Activated naive CD8-positive, alpha-beta T cell treated with anti-CD3 and anti-CD28 coated beads for 36 hours (primary cell): ENCODE data around the gene ADAMTS14. TPM values are rescaled to one million over a fixed set of nuclear protein-coding genes. Genes with fewer than 3 reads are reported as not detected.
A peak's percentile ranks its signal among the peaks of the same experiment; 100 is the strongest.

Experiments
- DNase-seq: peaks from one replicate; pipeline ENCODE4 v3.0.0; 2021
- H3K27ac Mint-ChIP-seq: one replicate; pipeline ENCODE4 v1.8.0; 2022; ENCODE audit warnings: mild to moderate bottlenecking, moderate library complexity, mixed read lengths
- H3K27me3 Mint-ChIP-seq: one replicate; pipeline ENCODE4 v1.8.0; 2022; ENCODE audit warnings: mild to moderate bottlenecking, mixed read lengths
- H3K36me3 Mint-ChIP-seq: one replicate; pipeline ENCODE4 v1.8.0; 2021; ENCODE audit warnings: mild to moderate bottlenecking, mixed read lengths
- H3K4me1 Mint-ChIP-seq: one replicate; pipeline ENCODE4 v1.8.0; 2021; ENCODE audit warnings: mixed read lengths
- H3K4me3 Mint-ChIP-seq: one replicate; pipeline ENCODE4 v1.8.0; 2022; ENCODE audit warnings: mild to moderate bottlenecking, moderate library complexity, mixed read lengths
- H3K9me3 Mint-ChIP-seq: one replicate; pipeline ENCODE4 v1.8.0; 2022; ENCODE audit warnings: mixed read lengths
- total RNA-seq, 2 experiments: library from RNA; stranded (reverse); gene quantifications; one replicate each; pipeline ENCODE4 v1.2.3, GENCODE V29; 2021

The ADAMTS14 gene
- total RNA-seq, 2 experiments from 2014 or later: 0.06 to 0.10 TPM

GRCh38 chr10:70738006-70738760 is 65.9 kb downstream of the ADAMTS14 start:
- Mint-ChIP-seq H3K36me3 (no peaks in the 10 kb centered on the region), H3K9me3 (no peaks in the 10 kb centered on the region), H3K4me1 (peaks cover 6% of the 10 kb centered on the region), H3K27me3 (no peaks in the 10 kb centered on the region), H3K4me3 (no peak overlapping the region), H3K27ac (no peak overlapping the region)
- DNase-seq: no peak

GRCh38 chr10:70738761-70739121 is 66.4 kb downstream of the ADAMTS14 start:
- no peak overlapping the region for H3K27ac Mint-ChIP-seq
- no peaks in the 10 kb centered on the region for H3K9me3 Mint-ChIP-seq
- no peaks in the 10 kb centered on the region for H3K36me3 Mint-ChIP-seq
- DNase-seq: no peak
- no peak overlapping the region for H3K4me3 Mint-ChIP-seq
- peaks cover 6% of the 10 kb centered on the region for H3K4me1 Mint-ChIP-seq
- H3K27me3 Mint-ChIP-seq: no peaks in the 10 kb centered on the region

GRCh38 chr10:70740406-70741288 is 68.3 kb downstream of the ADAMTS14 start:
- no peak overlapping the region for H3K27ac Mint-ChIP-seq
- H3K4me3 Mint-ChIP-seq: no peak overlapping the region
- no peak for DNase-seq
- H3K36me3 Mint-ChIP-seq: no peaks in the 10 kb centered on the region
- H3K4me1 Mint-ChIP-seq: peaks cover 6% of the 10 kb centered on the region
- no peaks in the 10 kb centered on the region for H3K9me3 Mint-ChIP-seq
- H3K27me3 Mint-ChIP-seq: no peaks in the 10 kb centered on the region

- peak overlapping the region; percentile 26 for H3K27ac Mint-ChIP-seq
- no peaks in the 10 kb centered on the region for H3K27me3 Mint-ChIP-seq
- DNase-seq: no peak
These were observed 70.5 kb downstream of the ADAMTS14 start for GRCh38 chr10:70742537-70743429.

GRCh38 chr10:70743430-70743788 is 71.1 kb downstream of the ADAMTS14 start:
- Mint-ChIP-seq H3K9me3 (no peaks in the 10 kb centered on the region), H3K36me3 (no peaks in the 10 kb centered on the region), H3K4me1 (peaks cover 6% of the 10 kb centered on the region), H3K27ac (no peak overlapping the region), H3K4me3 (no peak overlapping the region), H3K27me3 (no peaks in the 10 kb centered on the region)
- DNase-seq: no peak

More at GRCh38 chr10:70742537-70743429, 70.5 kb downstream of the ADAMTS14 start:
- Mint-ChIP-seq H3K9me3 (no peaks in the 10 kb centered on the region), H3K36me3 (no peaks in the 10 kb centered on the region), H3K4me3 (no peak overlapping the region), H3K4me1 (peaks cover 6% of the 10 kb centered on the region)

- Mint-ChIP-seq H3K27me3 (no peaks in the 10 kb centered on the region), H3K4me1 (peaks cover 6% of the 10 kb centered on the region), H3K9me3 (no peaks in the 10 kb centered on the region), H3K36me3 (no peaks in the 10 kb centered on the region), H3K4me3 (no peak overlapping the region), H3K27ac (no peak overlapping the region)
- no peak for DNase-seq
These were observed 71.6 kb downstream of the ADAMTS14 start for GRCh38 chr10:70743879-70744278.

- Mint-ChIP-seq H3K27me3 (no peaks in the 10 kb centered on the region), H3K27ac (no peak overlapping the region), H3K4me1 (peaks cover 6% of the 10 kb centered on the region), H3K36me3 (no peaks in the 10 kb centered on the region), H3K9me3 (no peaks in the 10 kb centered on the region), H3K4me3 (no peak overlapping the region)
- no peak for DNase-seq
These were observed 72.4 kb downstream of the ADAMTS14 start for GRCh38 chr10:70744617-70745143.

GRCh38 chr10:70745555-70745954 is 73.2 kb downstream of the ADAMTS14 start:
- Mint-ChIP-seq H3K9me3 (no peaks in the 10 kb centered on the region), H3K27me3 (no peaks in the 10 kb centered on the region), H3K4me3 (no peak overlapping the region), H3K4me1 (peaks cover 6% of the 10 kb centered on the region), H3K27ac (no peak overlapping the region), H3K36me3 (no peaks in the 10 kb centered on the region)
- no peak for DNase-seq

- peaks cover 6% of the 10 kb centered on the region for H3K4me1 Mint-ChIP-seq
- no peak overlapping the region for H3K27ac Mint-ChIP-seq
These were observed 75.1 kb downstream of the ADAMTS14 start for GRCh38 chr10:70747192-70747965.

GRCh38 chr10:70748305-70748704 is 76.0 kb downstream of the ADAMTS14 start:
- Mint-ChIP-seq H3K4me1 (no peaks in the 10 kb centered on the region), H3K9me3 (no peaks in the 10 kb centered on the region), H3K27me3 (no peaks in the 10 kb centered on the region), H3K27ac (no peak overlapping the region), H3K4me3 (no peak overlapping the region), H3K36me3 (no peaks in the 10 kb centered on the region)
- DNase-seq: no peak

More at GRCh38 chr10:70747192-70747965, 75.1 kb downstream of the ADAMTS14 start:
- Mint-ChIP-seq H3K9me3 (no peaks in the 10 kb centered on the region), H3K27me3 (no peaks in the 10 kb centered on the region), H3K36me3 (no peaks in the 10 kb centered on the region), H3K4me3 (no peak overlapping the region)
- DNase-seq: no peak

GRCh38 chr10:70748801-70749573 is 76.7 kb downstream of the ADAMTS14 start:
- Mint-ChIP-seq H3K4me1 (no peaks in the 10 kb centered on the region), H3K36me3 (no peaks in the 10 kb centered on the region), H3K9me3 (no peaks in the 10 kb centered on the region), H3K27me3 (no peaks in the 10 kb centered on the region), H3K4me3 (no peak overlapping the region), H3K27ac (no peak overlapping the region)
- no peak for DNase-seq

- H3K4me1 Mint-ChIP-seq: no peaks in the 10 kb centered on the region
- no peaks in the 10 kb centered on the region for H3K36me3 Mint-ChIP-seq
- no peak overlapping the region for H3K27ac Mint-ChIP-seq
- no peaks in the 10 kb centered on the region for H3K9me3 Mint-ChIP-seq
- no peak overlapping the region for H3K4me3 Mint-ChIP-seq
- no peak for DNase-seq
- no peaks in the 10 kb centered on the region for H3K27me3 Mint-ChIP-seq
These were observed 77.5 kb downstream of the ADAMTS14 start for GRCh38 chr10:70749756-70750155.

- DNase-seq: no peak
- Mint-ChIP-seq H3K4me1 (no peaks in the 10 kb centered on the region), H3K27me3 (no peaks in the 10 kb centered on the region), H3K4me3 (no peak overlapping the region), H3K27ac (no peak overlapping the region), H3K36me3 (no peaks in the 10 kb centered on the region), H3K9me3 (no peaks in the 10 kb centered on the region)
These were observed 77.9 kb downstream of the ADAMTS14 start for GRCh38 chr10:70750156-70750703.
